ENCODE measurements around the gene INTS11. TPM values are rescaled to one million over a fixed set of nuclear protein-coding genes. Genes with fewer than 3 reads are reported as not detected.

INTS11 gene
- total RNA-seq, 2 experiments from 2014 or later: 120 to 134 TPM

- no peak overlapping the region for H3K27ac Mint-ChIP-seq
- peaks cover 6% of the 10 kb centered on the region for H3K4me1 Mint-ChIP-seq (ENCODE audit: low read depth)
- H3K27me3 Mint-ChIP-seq (ENCODE audit: low read depth): no peaks in the 10 kb centered on the region
- no peaks in the 10 kb centered on the region for H3K9me3 Mint-ChIP-seq (ENCODE audit: insufficient read depth)
- DNase-seq (no peak), ATAC-seq (no peak)
- peaks cover 4% of the 10 kb centered on the region for H3K36me3 Mint-ChIP-seq (ENCODE audit: low read depth)
- POLR2A ChIA-PET: no interaction called here
- CTCF ChIA-PET: no interaction called here
- H3K4me3 Mint-ChIP-seq: no peak overlapping the region
Observed at GRCh38 chr1:1296070-1297061, 28.1 kb downstream of the INTS11 start.

GRCh38 chr1:1295154-1295923 is 29.1 kb downstream of the INTS11 start:
- peaks cover 6% of the 10 kb centered on the region for H3K4me1 Mint-ChIP-seq (ENCODE audit: low read depth)
- H3K27ac Mint-ChIP-seq: no peak overlapping the region
- no peaks in the 10 kb centered on the region for H3K27me3 Mint-ChIP-seq (ENCODE audit: low read depth)
- H3K9me3 Mint-ChIP-seq (ENCODE audit: insufficient read depth): no peaks in the 10 kb centered on the region
- H3K36me3 Mint-ChIP-seq (ENCODE audit: low read depth): peaks cover 4% of the 10 kb centered on the region
- POLR2A ChIA-PET: no interaction called here
- H3K4me3 Mint-ChIP-seq: no peak overlapping the region
- DNase-seq (no peak), ATAC-seq (no peak)
- CTCF ChIA-PET: no interaction called here

GRCh38 chr1:1294250-1294890 is 30.1 kb downstream of the INTS11 start:
- no peaks in the 10 kb centered on the region for H3K9me3 Mint-ChIP-seq (ENCODE audit: insufficient read depth)
- H3K4me1 Mint-ChIP-seq (ENCODE audit: low read depth): peaks cover 6% of the 10 kb centered on the region
- DNase-seq: no peak
- no peak for ATAC-seq
- no peaks in the 10 kb centered on the region for H3K27me3 Mint-ChIP-seq (ENCODE audit: low read depth)
- ChIA-PET POLR2A (no interaction called here), CTCF (no interaction called here)
- H3K36me3 Mint-ChIP-seq (ENCODE audit: low read depth): peaks cover 4% of the 10 kb centered on the region
- H3K4me3 Mint-ChIP-seq: no peak overlapping the region
- no peak overlapping the region for H3K27ac Mint-ChIP-seq

GRCh38 chr1:1293263-1294249 is 30.9 kb downstream of the INTS11 start:
- DNase-seq: no peak
- no peak overlapping the region for H3K27ac Mint-ChIP-seq
- H3K36me3 Mint-ChIP-seq (ENCODE audit: low read depth): peaks cover 4% of the 10 kb centered on the region
- ChIA-PET POLR2A (no interaction called here), CTCF (no interaction called here)
- no peak overlapping the region for H3K4me3 Mint-ChIP-seq
- no peaks in the 10 kb centered on the region for H3K27me3 Mint-ChIP-seq (ENCODE audit: low read depth)
- H3K4me1 Mint-ChIP-seq (ENCODE audit: low read depth): peaks cover 6% of the 10 kb centered on the region
- no peaks in the 10 kb centered on the region for H3K9me3 Mint-ChIP-seq (ENCODE audit: insufficient read depth)
- peak; percentile 20 for ATAC-seq

GRCh38 chr1:1292851-1293250 is 31.6 kb downstream of the INTS11 start:
- ChIA-PET POLR2A (no interaction called here), CTCF (interaction anchor here (1.1 to 3.2 kb wide), 3 partner anchors 42 to 176 kb away, joined by 4 to 61 read pairs (median 6); no protein-coding TSS in a partner anchor)
- Mint-ChIP-seq H3K27ac (no peak overlapping the region), H3K36me3 (ENCODE audit: low read depth) (peaks cover 4% of the 10 kb centered on the region), H3K27me3 (ENCODE audit: low read depth) (no peaks in the 10 kb centered on the region), H3K4me3 (no peak overlapping the region), H3K4me1 (ENCODE audit: low read depth) (peaks cover 6% of the 10 kb centered on the region), H3K9me3 (ENCODE audit: insufficient read depth) (no peaks in the 10 kb centered on the region)
- ATAC-seq (no peak), DNase-seq (no peak)

GRCh38 chr1:1292442-1292779 is 32.0 kb downstream of the INTS11 start:
- H3K27ac Mint-ChIP-seq: no peak overlapping the region
- no peak overlapping the region for H3K4me3 Mint-ChIP-seq
- DNase-seq: no peak
- H3K9me3 Mint-ChIP-seq (ENCODE audit: insufficient read depth): no peaks in the 10 kb centered on the region
- POLR2A ChIA-PET: no interaction called here
- CTCF ChIA-PET: interaction anchor here (0.5 to 3.2 kb wide), 12 partner anchors 13 to 309 kb away, joined by 3 to 61 read pairs (median 4); partner anchors contain the start of gene UBE2J2
- ATAC-seq: no peak
- H3K27me3 Mint-ChIP-seq (ENCODE audit: low read depth): no peaks in the 10 kb centered on the region
- H3K36me3 Mint-ChIP-seq (ENCODE audit: low read depth): peaks cover 4% of the 10 kb centered on the region
- H3K4me1 Mint-ChIP-seq (ENCODE audit: low read depth): peaks cover 6% of the 10 kb centered on the region

GRCh38 chr1:1291548-1292441 is 32.7 kb downstream of the INTS11 start:
- peak; percentile 87 for ATAC-seq
- POLR2A ChIA-PET: no interaction called here
- H3K9me3 Mint-ChIP-seq (ENCODE audit: insufficient read depth): no peaks in the 10 kb centered on the region

GRCh38 chr1:1291023-1291528 is 33.4 kb downstream of the INTS11 start:
- Mint-ChIP-seq H3K27me3 (ENCODE audit: low read depth) (no peaks in the 10 kb centered on the region), H3K4me1 (ENCODE audit: low read depth) (peaks cover 6% of the 10 kb centered on the region), H3K4me3 (no peak overlapping the region), H3K27ac (no peak overlapping the region), H3K9me3 (ENCODE audit: insufficient read depth) (no peaks in the 10 kb centered on the region), H3K36me3 (ENCODE audit: low read depth) (peaks cover 4% of the 10 kb centered on the region)
- POLR2A ChIA-PET: no interaction called here
- DNase-seq: no peak
- CTCF ChIA-PET: interaction anchor here (1.1 to 3.2 kb wide), 7 partner anchors 17 to 308 kb away, joined by 4 to 61 read pairs (median 4); partner anchors contain the start of gene UBE2J2
- ATAC-seq: no peak

More at GRCh38 chr1:1291548-1292441, 32.7 kb downstream of the INTS11 start:
- Mint-ChIP-seq H3K27me3 (ENCODE audit: low read depth) (no peaks in the 10 kb centered on the region), H3K4me1 (ENCODE audit: low read depth) (peaks cover 6% of the 10 kb centered on the region), H3K36me3 (ENCODE audit: low read depth) (peaks cover 4% of the 10 kb centered on the region), H3K27ac (no peak overlapping the region), H3K4me3 (no peak overlapping the region)
- CTCF ChIA-PET: interaction anchor here (0.5 to 3.2 kb wide), 12 partner anchors 14 to 308 kb away, joined by 3 to 61 read pairs (median 4); partner anchors contain the start of gene UBE2J2
- DNase-seq: peak; percentile 78

- ATAC-seq: peak; percentile 48
- CTCF ChIA-PET: interaction anchor here (1.3 to 3.2 kb wide), 2 partner anchors 16 to 168 kb away, joined by 4 to 61 read pairs; no protein-coding TSS in a partner anchor
- Mint-ChIP-seq H3K9me3 (ENCODE audit: insufficient read depth) (no peaks in the 10 kb centered on the region), H3K4me1 (ENCODE audit: low read depth) (peaks cover 6% of the 10 kb centered on the region), H3K27me3 (ENCODE audit: low read depth) (no peaks in the 10 kb centered on the region), H3K36me3 (ENCODE audit: low read depth) (peaks cover 4% of the 10 kb centered on the region), H3K4me3 (no peak overlapping the region), H3K27ac (no peak overlapping the region)
- DNase-seq: peak; percentile 76
- POLR2A ChIA-PET: no interaction called here
Observed at GRCh38 chr1:1290238-1290731, 34.2 kb downstream of the INTS11 start.
